CD14-positive monocyte (primary cell): ENCODE data around the gene AFF3. TPM values are rescaled to one million over a fixed set of nuclear protein-coding genes. Genes with fewer than 3 reads are reported as not detected.

Source experiments
- DNase-seq, 3 donors: peaks; one replicate each; pipeline ENCODE4 v3.0.0-alpha.2; 2011 to 2022
- H2AFZ ChIP-seq: 2 replicates; pipeline ENCODE4 v1.6.0; 2012; ENCODE audit warnings: mild to moderate bottlenecking, low read depth, low read length, inconsistent platforms; ENCODE audit not compliant: insufficient read depth, poor library complexity, severe bottlenecking
- H3K27ac ChIP-seq, 2 donors: 1 replicate in 1 of 2; 2 replicates in 1 of 2; pipeline ENCODE4 v1.5.1; 2012 to 2013; ENCODE audit warnings: low read length in 2 of 2, control low read depth in 1 of 2, inconsistent platforms in 1 of 2, low read depth in 1 of 2, mild to moderate bottlenecking in 1 of 2
- H3K27me3 ChIP-seq, 2 donors: one replicate each; pipeline versions ENCODE4 v1.6.0 to v1.6.1; 2011 to 2013; ENCODE audit warnings: low read length in 2 of 2; ENCODE audit not compliant: control insufficient read depth in 2 of 2, insufficient read depth in 2 of 2
- H3K36me3 ChIP-seq, 2 donors: replicated peaks in 1 of 2; 1 replicate in 1 of 2; 2 replicates in 1 of 2; pipeline versions ENCODE4 v1.5.1 to v1.6.1; 2012 to 2013; ENCODE audit warnings: low read length in 2 of 2, control low read depth in 1 of 2, inconsistent platforms in 1 of 2, mild to moderate bottlenecking in 1 of 2; ENCODE audit not compliant: insufficient read depth in 2 of 2, control insufficient read depth in 1 of 2
- H3K4me1 ChIP-seq, 2 donors: 1 replicate in 1 of 2; 2 replicates in 1 of 2; pipeline versions ENCODE4 v1.5.1 to v1.6.1; 2012 to 2013; ENCODE audit warnings: low read length in 2 of 2, control low read depth in 1 of 2, inconsistent platforms in 1 of 2, mild to moderate bottlenecking in 1 of 2, moderate library complexity in 1 of 2; ENCODE audit not compliant: insufficient read depth in 2 of 2, control insufficient read depth in 1 of 2
- H3K4me2 ChIP-seq: replicated peaks from 2 replicates; pipeline ENCODE3; 2012; ENCODE audit warnings: low read length, moderate library complexity, mild to moderate bottlenecking; ENCODE audit not compliant: poor library complexity, severe bottlenecking; ENCODE audit errors: extremely low read depth
- H3K4me3 ChIP-seq, 3 experiments: fragments of 200-600 bp in 1 of 3; sonication (generic) in 1 of 3; replicated peaks in 1 of 3; 1 replicate in 2 of 3; 2 replicates in 1 of 3; pipeline ENCODE4 v1.5.1; 2011 to 2013; ENCODE audit warnings: low read length in 3 of 3, mild to moderate bottlenecking in 3 of 3, control low read depth in 2 of 3, low read depth in 2 of 3, inconsistent platforms in 1 of 3, moderate library complexity in 1 of 3
- H3K79me2 ChIP-seq: 2 replicates; pipeline ENCODE4 v1.6.0; 2012; ENCODE audit warnings: mild to moderate bottlenecking, control low read depth, inconsistent platforms, low read length, moderate library complexity; ENCODE audit not compliant: insufficient read depth
- H3K9ac ChIP-seq: 2 replicates; pipeline ENCODE4 v1.6.0; 2017; ENCODE audit warnings: low read length, mild to moderate bottlenecking; ENCODE audit not compliant: insufficient read depth, poor library complexity, severe bottlenecking
- H3K9me3 ChIP-seq, 2 donors: replicated peaks in 1 of 2; 1 replicate in 1 of 2; 2 replicates in 1 of 2; pipeline versions ENCODE4 v1.5.1 to v1.6.1; 2012 to 2013; ENCODE audit warnings: low read length in 2 of 2, control low read depth in 1 of 2; ENCODE audit not compliant: control insufficient read depth in 1 of 2, insufficient read depth in 1 of 2
- H4K20me1 ChIP-seq: 2 replicates; pipeline ENCODE4 v1.6.0; 2012; ENCODE audit warnings: mild to moderate bottlenecking, low read length, control low read depth, moderate library complexity; ENCODE audit not compliant: insufficient read depth
- H3K27ac Mint-ChIP-seq, 7 donors: one replicate each; pipeline ENCODE4 v1.8.0; 2020; ENCODE audit warnings: mild to moderate bottlenecking in 7 of 7, mixed read lengths in 7 of 7, moderate library complexity in 6 of 7, inconsistent platforms in 2 of 7
- H3K27me3 Mint-ChIP-seq, 3 donors: one replicate each; pipeline ENCODE4 v1.8.0; 2021 to 2022; ENCODE audit warnings: low read depth in 3 of 3, mild to moderate bottlenecking in 3 of 3, mixed read lengths in 3 of 3, moderate library complexity in 3 of 3, inconsistent platforms in 1 of 3
- H3K36me3 Mint-ChIP-seq, 2 donors: one replicate each; pipeline ENCODE4 v1.8.0; 2020; ENCODE audit warnings: mixed read lengths in 2 of 2, inconsistent platforms in 1 of 2, mild to moderate bottlenecking in 1 of 2
- H3K4me1 Mint-ChIP-seq: one replicate; pipeline ENCODE4 v1.8.0; 2020; ENCODE audit warnings: mild to moderate bottlenecking, mixed read lengths
- H3K4me3 Mint-ChIP-seq, 2 donors: one replicate each; pipeline ENCODE4 v1.8.0; 2020; ENCODE audit warnings: mild to moderate bottlenecking in 2 of 2, mixed read lengths in 2 of 2, moderate library complexity in 1 of 2
- H3K9me3 Mint-ChIP-seq, 7 donors: one replicate each; pipeline ENCODE4 v1.8.0; 2020 to 2022; ENCODE audit warnings: mixed read lengths in 7 of 7, mild to moderate bottlenecking in 6 of 7, moderate library complexity in 6 of 7, inconsistent platforms in 2 of 7
- WGBS: methylation state at CpG from one replicate; pipeline ENCODE4 v1.1.5; 2013; ENCODE audit warnings: missing lambda C conversion rate; ENCODE audit not compliant: insufficient coverage; 5-methylcytosine and 5-hydroxymethylcytosine counted together
- intact Hi-C, 2 donors: fragments of 100-400 bp; cut with micrococcal nuclease; formaldehyde crosslinking; loops; one replicate each; pipeline versions ENCODE4 v1.15.0 to v1.15.1; 2023
- polyA plus RNA-seq, 3 donors: library from polyadenylated mRNA; depleted of rRNA in 1 of 3; unstranded in 2 of 3; stranded (reverse) in 1 of 3; fragments of 300-500 nt in 2 of 3; fragments of >200 nt in 1 of 3; fragmentation: Illumina TruSeq in 2 of 3; gene quantifications; 1 replicate in 2 of 3; 2 replicates in 1 of 3; pipeline ENCODE4 v1.2.3, GENCODE V29; 2012 to 2021
- TF ChIP-seq, protein P1 (sequence below): fragments of 200-600 bp; IDR thresholded peaks from one replicate; pipeline ENCODE4 v1.8.0; 2022; ENCODE audit warnings: antibody characterized with exemption, mild to moderate bottlenecking

AFF3 gene
- polyA plus RNA-seq, 3 donors, result 0.17 to 4.1 (median 0.49) TPM

- DNase-seq, result no peak
- TF ChIP-seq, protein P1, sequence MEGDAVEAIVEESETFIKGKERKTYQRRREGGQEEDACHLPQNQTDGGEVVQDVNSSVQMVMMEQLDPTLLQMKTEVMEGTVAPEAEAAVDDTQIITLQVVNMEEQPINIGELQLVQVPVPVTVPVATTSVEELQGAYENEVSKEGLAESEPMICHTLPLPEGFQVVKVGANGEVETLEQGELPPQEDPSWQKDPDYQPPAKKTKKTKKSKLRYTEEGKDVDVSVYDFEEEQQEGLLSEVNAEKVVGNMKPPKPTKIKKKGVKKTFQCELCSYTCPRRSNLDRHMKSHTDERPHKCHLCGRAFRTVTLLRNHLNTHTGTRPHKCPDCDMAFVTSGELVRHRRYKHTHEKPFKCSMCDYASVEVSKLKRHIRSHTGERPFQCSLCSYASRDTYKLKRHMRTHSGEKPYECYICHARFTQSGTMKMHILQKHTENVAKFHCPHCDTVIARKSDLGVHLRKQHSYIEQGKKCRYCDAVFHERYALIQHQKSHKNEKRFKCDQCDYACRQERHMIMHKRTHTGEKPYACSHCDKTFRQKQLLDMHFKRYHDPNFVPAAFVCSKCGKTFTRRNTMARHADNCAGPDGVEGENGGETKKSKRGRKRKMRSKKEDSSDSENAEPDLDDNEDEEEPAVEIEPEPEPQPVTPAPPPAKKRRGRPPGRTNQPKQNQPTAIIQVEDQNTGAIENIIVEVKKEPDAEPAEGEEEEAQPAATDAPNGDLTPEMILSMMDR, result no peak
- H3K27me3 Mint-ChIP-seq, result peaks cover 0 to 4% (median 0%) of the 10 kb centered on the region in 3 donors
- Histone ChIP-seq H3K27ac (no peak overlapping the region), H3K36me3 (no peaks in the 10 kb centered on the region), H3K4me1 (peaks cover 10 to 13% of the 10 kb centered on the region in 2 donors), H3K79me2 (no peaks in the 10 kb centered on the region), H3K4me2 (no peak overlapping the region), H4K20me1 (no peaks in the 10 kb centered on the region), H3K4me3 (no peak overlapping the region), H3K9ac (no peak overlapping the region), H3K27me3 (no peaks in the 10 kb centered on the region), H3K9me3 (no peaks in the 10 kb centered on the region), H2AFZ (no peak overlapping the region)
- intact Hi-C loops, result no loop called here
- peaks cover 0 to under 1% (median 0%) of the 10 kb centered on the region in 7 donors for H3K9me3 Mint-ChIP-seq
- H3K27ac Mint-ChIP-seq, result no peak overlapping the region
- WGBS, result no CpG with 5 or more reads among the region's 1 CpG
- no peak overlapping the region for H3K4me3 Mint-ChIP-seq
- no peaks in the 10 kb centered on the region for H3K36me3 Mint-ChIP-seq
- H3K4me1 Mint-ChIP-seq, result peaks cover 13% of the 10 kb centered on the region
These were observed 630.2 kb downstream of the AFF3 start for GRCh38 chr2:99512181-99512591.

DNA sequence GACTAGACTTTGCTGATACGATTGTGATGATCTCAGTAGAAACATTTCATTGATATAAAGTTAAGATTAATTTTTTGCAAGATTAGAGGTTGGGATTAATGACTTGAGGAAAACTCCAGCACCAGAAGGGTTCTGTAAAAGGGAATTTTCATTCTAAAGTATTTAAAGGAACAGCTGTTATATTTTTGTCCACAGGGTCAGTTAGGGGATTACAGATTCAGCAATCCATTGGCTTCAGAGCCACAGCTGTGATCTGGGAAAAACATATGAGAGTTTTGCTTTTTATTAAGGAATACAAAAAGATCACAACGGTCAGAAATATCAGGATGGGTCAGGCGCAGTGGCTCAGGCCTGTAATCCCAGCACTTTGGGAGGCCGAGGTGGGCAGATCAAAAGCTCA, 633.0 kb downstream of the AFF3 start:
- no peak for DNase-seq
- H3K4me1 ChIP-seq, result peaks cover 2 to 4% of the 10 kb centered on the region in 2 donors
- H3K4me3 Mint-ChIP-seq, result no peak overlapping the region
- H3K9me3 ChIP-seq, result no peaks in the 10 kb centered on the region
- H3K27ac Mint-ChIP-seq, result no peak overlapping the region
- no peak overlapping the region for H3K27ac ChIP-seq
- H3K36me3 ChIP-seq, result no peaks in the 10 kb centered on the region
- no peak overlapping the region for H3K4me3 ChIP-seq
- H3K36me3 Mint-ChIP-seq, result no peaks in the 10 kb centered on the region
- H3K4me1 Mint-ChIP-seq, result peaks cover 8% of the 10 kb centered on the region
- no peaks in the 10 kb centered on the region for H3K27me3 ChIP-seq
- TF ChIP-seq, protein P1, result no peak
- 100% methylated on average over 2 of the region's 4 CpGs for WGBS
- intact Hi-C loops, result no loop called here
- no peaks in the 10 kb centered on the region for H4K20me1 ChIP-seq
- H2AFZ ChIP-seq, result no peak overlapping the region
- H3K27me3 Mint-ChIP-seq, result peaks cover 1 to 4% (median 1%) of the 10 kb centered on the region in 3 donors
- H3K9ac ChIP-seq, result no peak overlapping the region
- peaks cover 0 to 3% (median 0%) of the 10 kb centered on the region in 7 donors for H3K9me3 Mint-ChIP-seq
- H3K4me2 ChIP-seq, result no peak overlapping the region
- H3K79me2 ChIP-seq, result no peaks in the 10 kb centered on the region
